H9 (cell line): ENCODE measurements around the gene PRCD. TPM values are rescaled to one million over a fixed set of nuclear protein-coding genes. Genes with fewer than 3 reads are reported as not detected.

Source experiments
- DNase-seq: peaks from one replicate; pipeline ENCODE4 v3.0.0-alpha.2; 2017
- H2AFZ ChIP-seq: one replicate; pipeline ENCODE4 v1.6.1; 2013; ENCODE audit warnings: mild to moderate bottlenecking, low read length, control low read depth, moderate library complexity
- H2AK5ac ChIP-seq: 2 replicates; pipeline ENCODE4 v1.6.1; 2013; ENCODE audit warnings: low read length, control low read depth, mixed read lengths; ENCODE audit not compliant: insufficient read length
- H2BK120ac ChIP-seq: one replicate; pipeline ENCODE4 v1.6.1; 2013; ENCODE audit warnings: low read depth, mild to moderate bottlenecking, low read length, control low read depth, inconsistent platforms; ENCODE audit not compliant: poor library complexity, severe bottlenecking
- H2BK12ac ChIP-seq: 2 replicates; pipeline ENCODE4 v1.6.1; 2013; ENCODE audit warnings: low read length, control low read depth, mixed read lengths, low read depth; ENCODE audit not compliant: insufficient read length
- H2BK15ac ChIP-seq: 2 replicates; pipeline ENCODE4 v1.6.1; 2013; ENCODE audit warnings: low read depth, low read length, control low read depth
- H2BK20ac ChIP-seq: one replicate; pipeline ENCODE4 v1.6.1; 2013; ENCODE audit warnings: low read depth, mild to moderate bottlenecking, low read length, control low read depth, inconsistent platforms; ENCODE audit not compliant: poor library complexity, severe bottlenecking
- H2BK5ac ChIP-seq: 2 replicates; pipeline ENCODE4 v1.6.1; 2013; ENCODE audit warnings: low read length, control low read depth, mixed read lengths; ENCODE audit not compliant: insufficient read length
- H3K14ac ChIP-seq: 2 replicates; pipeline ENCODE4 v1.6.1; 2013; ENCODE audit warnings: low read length, control low read depth; ENCODE audit not compliant: insufficient read depth
- H3K18ac ChIP-seq: 2 replicates; pipeline ENCODE4 v1.6.1; 2013; ENCODE audit warnings: low read depth, mild to moderate bottlenecking, mixed read lengths, low read length, control low read depth; ENCODE audit not compliant: insufficient read length
- H3K23ac ChIP-seq: 2 replicates; pipeline ENCODE4 v1.6.1; 2013; ENCODE audit warnings: low read length, control low read depth, mixed read lengths, low read depth; ENCODE audit not compliant: insufficient read length
- H3K23me2 ChIP-seq: 2 replicates; pipeline ENCODE4 v1.6.1; 2013; ENCODE audit warnings: low read depth, mild to moderate bottlenecking, mixed read lengths, low read length, control low read depth; ENCODE audit not compliant: insufficient read length, poor library complexity, severe bottlenecking
- H3K27ac ChIP-seq: 2 replicates; pipeline ENCODE4 v1.5.1; 2013; ENCODE audit warnings: low read length, control low read depth, mixed read lengths, low read depth; ENCODE audit not compliant: insufficient read length
- H3K27me3 ChIP-seq: 2 replicates; pipeline ENCODE4 v1.6.1; 2013; ENCODE audit warnings: low read length, control low read depth, inconsistent platforms; ENCODE audit not compliant: insufficient read depth
- H3K4ac ChIP-seq: 2 replicates; pipeline ENCODE4 v1.6.1; 2013; ENCODE audit warnings: low read depth, mild to moderate bottlenecking, control low read depth, inconsistent platforms, low read length, moderate library complexity
- H3K4me1 ChIP-seq: 2 replicates; pipeline ENCODE4 v1.6.1; 2013; ENCODE audit warnings: low read length, control low read depth, inconsistent platforms; ENCODE audit not compliant: insufficient read depth
- H3K4me2 ChIP-seq: 2 replicates; pipeline ENCODE4 v1.6.1; 2013; ENCODE audit warnings: low read length, control low read depth, mixed read lengths; ENCODE audit not compliant: insufficient read length, insufficient read depth
- H3K56ac ChIP-seq: 2 replicates; pipeline ENCODE4 v1.6.1; 2013; ENCODE audit warnings: low read depth, mild to moderate bottlenecking, mixed read lengths, low read length, control low read depth; ENCODE audit not compliant: insufficient read length
- H3K79me1 ChIP-seq: 2 replicates; pipeline ENCODE4 v1.6.1; 2013; ENCODE audit warnings: low read depth, mild to moderate bottlenecking, moderate library complexity, low read length, control low read depth, inconsistent platforms; ENCODE audit not compliant: insufficient read depth, poor library complexity, severe bottlenecking
- H3K79me2 ChIP-seq: 2 replicates; pipeline ENCODE4 v1.6.1; 2013; ENCODE audit warnings: low read length, control low read depth, inconsistent platforms; ENCODE audit not compliant: insufficient read depth
- H3K9ac ChIP-seq: 2 replicates; pipeline ENCODE4 v1.6.1; 2013; ENCODE audit warnings: low read length, control low read depth, mixed read lengths; ENCODE audit not compliant: insufficient read length; ENCODE audit errors: extremely low read depth
- H3K9me3 ChIP-seq: one replicate; pipeline ENCODE4 v1.6.1; 2013; ENCODE audit warnings: low read depth, low read length, inconsistent platforms; ENCODE audit not compliant: control insufficient read depth
- H3T11ph ChIP-seq: one replicate; pipeline ENCODE4 v1.6.1; 2013; ENCODE audit warnings: mild to moderate bottlenecking, low read length, control low read depth, inconsistent platforms
- H4K20me1 ChIP-seq: one replicate; pipeline ENCODE4 v1.6.1; 2013; ENCODE audit not compliant: control insufficient read depth, insufficient read length, insufficient read depth
- H4K5ac ChIP-seq: 2 replicates; pipeline ENCODE4 v1.6.1; 2013; ENCODE audit warnings: low read depth, mild to moderate bottlenecking, mixed read lengths, low read length, control low read depth; ENCODE audit not compliant: insufficient read length
- H4K8ac ChIP-seq: replicated peaks from 2 replicates; pipeline ENCODE4 v1.6.1; 2013; ENCODE audit warnings: low read length, control low read depth, mixed read lengths, low read depth; ENCODE audit not compliant: insufficient read length
- H4K91ac ChIP-seq: 2 replicates; pipeline ENCODE4 v1.6.1; 2013; ENCODE audit warnings: low read depth, mild to moderate bottlenecking, moderate library complexity, mixed read lengths, low read length, control low read depth; ENCODE audit not compliant: insufficient read length
- H3K27ac Mint-ChIP-seq, 3 experiments: 2 replicates in 2 of 3; 3 replicates in 1 of 3; pipeline ENCODE4 v1.8.0; 2020 to 2021; ENCODE audit warnings: mixed read lengths in 3 of 3, mild to moderate bottlenecking in 1 of 3, moderate library complexity in 1 of 3
- H3K27me3 Mint-ChIP-seq: 2 replicates; pipeline ENCODE4 v1.8.0; 2021; ENCODE audit warnings: low read depth, mild to moderate bottlenecking, moderate library complexity, mixed read lengths
- H3K36me3 Mint-ChIP-seq, 3 experiments: 2 replicates in 2 of 3; 3 replicates in 1 of 3; pipeline ENCODE4 v1.8.0; 2020 to 2021; ENCODE audit warnings: low read depth in 3 of 3, mixed read lengths in 3 of 3; ENCODE audit not compliant: insufficient read depth in 1 of 3
- H3K4me1 Mint-ChIP-seq, 2 experiments: 2 replicates each; pipeline ENCODE4 v1.8.0; 2020; ENCODE audit warnings: mixed read lengths in 2 of 2
- H3K4me3 Mint-ChIP-seq, 2 experiments: 2 replicates in 1 of 2; 3 replicates in 1 of 2; pipeline ENCODE4 v1.8.0; 2020 to 2021; ENCODE audit warnings: mild to moderate bottlenecking in 2 of 2, mixed read lengths in 2 of 2, moderate library complexity in 1 of 2
- H3K9me3 Mint-ChIP-seq, 2 experiments: 2 replicates in 1 of 2; 3 replicates in 1 of 2; pipeline ENCODE4 v1.8.0; 2020; ENCODE audit warnings: mild to moderate bottlenecking in 2 of 2, mixed read lengths in 2 of 2, moderate library complexity in 1 of 2
- CTCF ChIP-seq: fragments of 200-600 bp; sonication (generic); conservative IDR thresholded peaks from 3 replicates; pipeline ENCODE4 v1.8.0; 2021; ENCODE audit warnings: antibody characterized with exemption, mild to moderate bottlenecking
- WGBS: extraction: QIAGEN DNeasy Blood & Tissue Kit; methylation state at CpG from one replicate; pipeline ENCODE4 v1.1.7; 2013; ENCODE audit warnings: missing lambda C conversion rate, low lambda C conversion rate, mixed read lengths; ENCODE audit not compliant: insufficient read length; ENCODE audit errors: extremely low coverage; 5-methylcytosine and 5-hydroxymethylcytosine counted together
- total RNA-seq: library from RNA; stranded (reverse); gene quantifications from 2 replicates; pipeline ENCODE4 v1.2.1, GENCODE V29; 2021

Gene PRCD
- total RNA-seq, 1 experiment from 2014 or later = 0.46 TPM

- Histone ChIP-seq H2BK20ac (no peak overlapping the region), H4K20me1 (no peaks in the 10 kb centered on the region), H2AK5ac (no peak overlapping the region), H3K27me3 (no peaks in the 10 kb centered on the region), H4K8ac (no peak overlapping the region), H3T11ph (no peak overlapping the region), H3K9me3 (no peaks in the 10 kb centered on the region), H2BK15ac (no peak overlapping the region), H3K9ac (no peak overlapping the region), H3K4me2 (no peak overlapping the region), H3K4me1 (no peaks in the 10 kb centered on the region; the same call in 1 of the 2 replicates), H2BK5ac (no peak overlapping the region), H3K18ac (no peak overlapping the region), H3K56ac (no peak overlapping the region), H4K91ac (no peak overlapping the region), H2AFZ (no peak overlapping the region), H4K5ac (no peak overlapping the region), H3K79me2 (no peaks in the 10 kb centered on the region), H3K79me1 (no peaks in the 10 kb centered on the region), H3K14ac (peak overlapping the region; percentile 78; the same call in 1 of the 2 replicates), H2BK120ac (no peak overlapping the region), H2BK12ac (no peak overlapping the region), H3K23ac (no peak overlapping the region), H3K23me2 (no peaks in the 10 kb centered on the region), H3K27ac (no peak overlapping the region), H3K4ac (no peak overlapping the region)
- no peak for TF ChIP-seq CTCF
- H3K36me3 Mint-ChIP-seq = peaks cover 0 to 6% (median 3%) of the 10 kb centered on the region in 3 experiments; a peak in 3 of 7 replicates
- peak overlapping the region in 1 of 2 experiments; percentile 48; a peak in 2 of 5 replicates for H3K4me3 Mint-ChIP-seq
- no peaks in the 10 kb centered on the region; the same call in 1 of the 2 replicates for H3K27me3 Mint-ChIP-seq
- H3K4me1 Mint-ChIP-seq = peaks cover 17 to 30% of the 10 kb centered on the region in 2 experiments
- peak overlapping the region in 2 of 3 experiments; percentile 39 to 57; a peak in 2 of 7 replicates for H3K27ac Mint-ChIP-seq
- DNase-seq = no peak
- H3K9me3 Mint-ChIP-seq = no peaks in the 10 kb centered on the region
- no CpG with 5 or more reads among the region's 11 CpGs for WGBS
Measured at GRCh38 chr17:76492123-76492988, 47.5 kb upstream of the PRCD start.
